Neural progenitor cell (in vitro differentiated cells): ENCODE measurements around the gene MSANTD4. TPM values are rescaled to one million over a fixed set of nuclear protein-coding genes. Genes with fewer than 3 reads are reported as not detected.
A peak's percentile ranks its signal among the peaks of the same experiment; 100 is the strongest.

Experiments used
- DNase-seq: peaks from one replicate; pipeline ENCODE4 v3.0.0-alpha.2; 2016; ENCODE audit warnings: low spot score
- H2AFZ ChIP-seq: fragments of 200-600 bp; sonication (generic); replicated peaks from 2 replicates; pipeline ENCODE4 v1.6.1; 2016; ENCODE audit warnings: antibody characterized with exemption
- H3F3A ChIP-seq: fragments of 200-600 bp; sonication (generic); 2 replicates; pipeline ENCODE4 v1.6.1; 2016; ENCODE audit warnings: antibody characterized with exemption, low read depth
- H3K27ac ChIP-seq: fragments of 200-600 bp; sonication (generic); 2 replicates; pipeline ENCODE4 v1.5.1; 2016; ENCODE audit warnings: mild to moderate bottlenecking
- H3K27me3 ChIP-seq: fragments of 200-600 bp; sonication (generic); 2 replicates; pipeline ENCODE4 v1.6.1; 2016; ENCODE audit warnings: mild to moderate bottlenecking, moderate library complexity
- H3K36me3 ChIP-seq: fragments of 200-600 bp; sonication (generic); 2 replicates; pipeline ENCODE4 v1.5.1; 2016
- H3K4me1 ChIP-seq: fragments of 200-600 bp; sonication (generic); 2 replicates; pipeline ENCODE4 v1.6.1; 2016; ENCODE audit warnings: mixed run types
- H3K4me2 ChIP-seq: fragments of 200-600 bp; sonication (generic); 2 replicates; pipeline ENCODE4 v1.6.1; 2016
- H3K4me3 ChIP-seq: fragments of 200-600 bp; sonication (generic); 2 replicates; pipeline ENCODE4 v1.5.1; 2016
- H3K79me2 ChIP-seq: fragments of 200-600 bp; sonication (generic); 2 replicates; pipeline ENCODE4 v1.6.1; 2016; ENCODE audit warnings: low read depth
- H3K9ac ChIP-seq: fragments of 200-600 bp; sonication (generic); 2 replicates; pipeline ENCODE4 v1.6.1; 2016
- H3K9me3 ChIP-seq: fragments of 200-600 bp; sonication (generic); 2 replicates; pipeline ENCODE4 v1.5.1; 2016; ENCODE audit warnings: low read depth
- H4K20me1 ChIP-seq: fragments of 200-600 bp; sonication (generic); 2 replicates; pipeline ENCODE4 v1.6.1; 2016; ENCODE audit warnings: low read depth
- H3K27ac Mint-ChIP-seq: 3 replicates; pipeline ENCODE4 v1.8.0; 2021; ENCODE audit warnings: mixed read lengths
- H3K27me3 Mint-ChIP-seq: 2 replicates; pipeline ENCODE4 v1.8.0; 2022; ENCODE audit warnings: low read depth, mild to moderate bottlenecking, inconsistent platforms, moderate library complexity, mixed read lengths; ENCODE audit not compliant: insufficient read depth
- H3K36me3 Mint-ChIP-seq: 3 replicates; pipeline ENCODE4 v1.8.0; 2021; ENCODE audit warnings: mixed read lengths
- H3K4me1 Mint-ChIP-seq: 3 replicates; pipeline ENCODE4 v1.8.0; 2021; ENCODE audit warnings: mixed read lengths
- H3K4me3 Mint-ChIP-seq: 3 replicates; pipeline ENCODE4 v1.8.0; 2021; ENCODE audit warnings: mild to moderate bottlenecking, moderate library complexity, mixed read lengths
- H3K9me3 Mint-ChIP-seq: 3 replicates; pipeline ENCODE4 v1.8.0; 2020; ENCODE audit warnings: mixed read lengths
- CTCF ChIP-seq: fragments of 200-600 bp; sonication (generic); IDR thresholded peaks from 2 replicates; pipeline ENCODE4 v1.5.1; 2017; ENCODE audit warnings: antibody characterized with exemption, mild to moderate bottlenecking
- EZH2 ChIP-seq: fragments of 200-600 bp; sonication (generic); IDR thresholded peaks from 2 replicates; pipeline ENCODE4 v1.6.1; 2017; ENCODE audit warnings: antibody characterized with exemption, mild to moderate bottlenecking, moderate library complexity
- EZH2phosphoT487 ChIP-seq: fragments of 200-600 bp; sonication (generic); IDR thresholded peaks from 2 replicates; pipeline ENCODE4 v1.6.1; 2017; ENCODE audit warnings: antibody characterized with exemption
- total RNA-seq: library from RNA; depleted of rRNA; stranded (reverse); fragments of >200 nt; gene quantifications from 2 replicates; pipeline ENCODE4 v1.2.3, GENCODE V29; 2015; ENCODE audit warnings: low replicate concordance

The MSANTD4 gene
- total RNA-seq, 1 donor from 2014 or later: 40.3 TPM

GRCh38 chr11:106021181-106021966, 666 bp downstream of the MSANTD4 start:
- no peaks in the 10 kb centered on the region for H3K27me3 Mint-ChIP-seq
- Histone ChIP-seq H3K9me3 (no peaks in the 10 kb centered on the region), H4K20me1 (peaks cover 7% of the 10 kb centered on the region), H3F3A (no peaks in the 10 kb centered on the region), H3K27ac (no peak overlapping the region), H3K79me2 (peaks cover 57% of the 10 kb centered on the region), H3K4me2 (peak overlapping the region; percentile 85), H3K9ac (peak overlapping the region; percentile 56), H3K27me3 (no peaks in the 10 kb centered on the region), H3K4me3 (peak overlapping the region; percentile 92), H2AFZ (peak overlapping the region; percentile 89), H3K36me3 (no peaks in the 10 kb centered on the region), H3K4me1 (peaks cover 21% of the 10 kb centered on the region)
- H3K4me3 Mint-ChIP-seq: peak overlapping the region; percentile 99
- TF ChIP-seq EZH2phosphoT487 (no peak), CTCF (no peak), EZH2 (no peak)
- no peak overlapping the region for H3K27ac Mint-ChIP-seq
- H3K36me3 Mint-ChIP-seq: peaks cover 12% of the 10 kb centered on the region
- H3K4me1 Mint-ChIP-seq: peaks cover 22% of the 10 kb centered on the region
- no peak for DNase-seq
- no peaks in the 10 kb centered on the region for H3K9me3 Mint-ChIP-seq

- Histone ChIP-seq H3K4me1 (peaks cover 29% of the 10 kb centered on the region), H4K20me1 (peaks cover 16% of the 10 kb centered on the region), H3K9ac (no peak overlapping the region), H2AFZ (no peak overlapping the region), H3K79me2 (peaks cover 87% of the 10 kb centered on the region), H3K27me3 (no peaks in the 10 kb centered on the region), H3F3A (peaks cover 3% of the 10 kb centered on the region), H3K9me3 (no peaks in the 10 kb centered on the region), H3K4me2 (no peak overlapping the region), H3K36me3 (no peaks in the 10 kb centered on the region), H3K4me3 (no peak overlapping the region), H3K27ac (no peak overlapping the region)
- Mint-ChIP-seq H3K36me3 (peaks cover 23% of the 10 kb centered on the region), H3K27me3 (no peaks in the 10 kb centered on the region), H3K4me1 (peaks cover 36% of the 10 kb centered on the region), H3K9me3 (no peaks in the 10 kb centered on the region), H3K27ac (no peak overlapping the region), H3K4me3 (no peak overlapping the region)
- no peak for DNase-seq
- TF ChIP-seq EZH2 (no peak), CTCF (no peak), EZH2phosphoT487 (no peak)
Observed at GRCh38 chr11:106017093-106017492, 4.9 kb downstream of the MSANTD4 start.

- Mint-ChIP-seq H3K27me3 (no peaks in the 10 kb centered on the region), H3K27ac (no peak overlapping the region), H3K4me1 (peaks cover 25% of the 10 kb centered on the region), H3K36me3 (peaks cover 34% of the 10 kb centered on the region), H3K9me3 (no peaks in the 10 kb centered on the region), H3K4me3 (no peak overlapping the region)
- H3K4me2 ChIP-seq: no peak overlapping the region
- no peak for TF ChIP-seq CTCF
- no peak for TF ChIP-seq EZH2
- no peak for TF ChIP-seq EZH2phosphoT487
- peaks cover 87% of the 10 kb centered on the region for H3K79me2 ChIP-seq
- no peak for DNase-seq
- H3K4me3 ChIP-seq: no peak overlapping the region
- H3K27me3 ChIP-seq: no peaks in the 10 kb centered on the region
- H2AFZ ChIP-seq: no peak overlapping the region
- H3F3A ChIP-seq: peaks cover 3% of the 10 kb centered on the region
- H3K9ac ChIP-seq: no peak overlapping the region
- peaks cover 9% of the 10 kb centered on the region for H3K36me3 ChIP-seq
- H4K20me1 ChIP-seq: peaks cover 26% of the 10 kb centered on the region
- H3K27ac ChIP-seq: no peak overlapping the region
- peaks cover 35% of the 10 kb centered on the region for H3K4me1 ChIP-seq
- H3K9me3 ChIP-seq: no peaks in the 10 kb centered on the region
Observed at GRCh38 chr11:106015066-106015465, 7.0 kb downstream of the MSANTD4 start.
